WERI-Rb-1 (cell line): ENCODE measurements around the gene SPTBN2.

Source experiments
- DNase-seq: peaks from one replicate; pipeline ENCODE4 v3.0.0-alpha.2; 2020
- H3K27ac ChIP-seq: fragments of 250-450 bp; sonication (Bioruptor Pico); 2 replicates; pipeline ENCODE4 v1.5.1; 2020; ENCODE audit warnings: mild to moderate bottlenecking, moderate library complexity
- H3K27me3 ChIP-seq: fragments of 250-450 bp; sonication (Bioruptor Pico); 2 replicates; pipeline ENCODE4 v1.5.1; 2021; ENCODE audit warnings: mild to moderate bottlenecking, low read depth, moderate library complexity; ENCODE audit not compliant: insufficient read depth, severe bottlenecking
- H3K36me3 ChIP-seq: fragments of 250-450 bp; sonication (Bioruptor Pico); 2 replicates; pipeline ENCODE4 v1.5.1; 2020; ENCODE audit warnings: mild to moderate bottlenecking, moderate library complexity
- H3K4me3 ChIP-seq: 2 replicates; pipeline ENCODE4 v1.5.1; 2011; ENCODE audit warnings: low read depth, mild to moderate bottlenecking, control low read depth, low read length
- H3K9me3 ChIP-seq: fragments of 250-450 bp; sonication (Bioruptor Pico); 2 replicates; pipeline ENCODE4 v1.5.1; 2021; ENCODE audit warnings: mild to moderate bottlenecking, moderate library complexity; ENCODE audit not compliant: severe bottlenecking
- CTCF ChIP-seq: IDR thresholded peaks from 2 replicates; pipeline ENCODE4 v1.5.1; 2011; ENCODE audit warnings: low read depth, mild to moderate bottlenecking, control low read depth, inconsistent platforms, low read length

SPTBN2 gene

GRCh38 chr11:66743271-66743968 lies 14.4 kb upstream of the SPTBN2 start:
- peak; percentile 29 for DNase-seq
- H3K4me3 ChIP-seq, result no peak overlapping the region; the same call in 1 of the 2 replicates
- H3K27ac ChIP-seq, result no peak overlapping the region
- H3K9me3 ChIP-seq, result no peaks in the 10 kb centered on the region
- no peaks in the 10 kb centered on the region for H3K27me3 ChIP-seq
- TF ChIP-seq CTCF, result no peak
- no peaks in the 10 kb centered on the region for H3K36me3 ChIP-seq

GRCh38 chr11:66741153-66741552 lies 12.1 kb upstream of the SPTBN2 start:
- H3K9me3 ChIP-seq, result no peaks in the 10 kb centered on the region
- H3K27ac ChIP-seq, result no peak overlapping the region
- H3K27me3 ChIP-seq, result no peaks in the 10 kb centered on the region
- H3K36me3 ChIP-seq, result no peaks in the 10 kb centered on the region
- H3K4me3 ChIP-seq, result no peak overlapping the region
- no peak for TF ChIP-seq CTCF
- DNase-seq, result no peak

GRCh38 chr11:66739983-66740382 lies 11.0 kb upstream of the SPTBN2 start:
- no peaks in the 10 kb centered on the region for H3K36me3 ChIP-seq
- no peak for DNase-seq
- H3K9me3 ChIP-seq, result no peaks in the 10 kb centered on the region
- H3K27me3 ChIP-seq, result no peaks in the 10 kb centered on the region
- H3K4me3 ChIP-seq, result no peak overlapping the region
- H3K27ac ChIP-seq, result no peak overlapping the region
- no peak for TF ChIP-seq CTCF

GRCh38 chr11:66734215-66734614 lies 5.2 kb upstream of the SPTBN2 start:
- TF ChIP-seq CTCF, result no peak
- no peaks in the 10 kb centered on the region for H3K36me3 ChIP-seq
- no peak for DNase-seq
- H3K9me3 ChIP-seq, result no peaks in the 10 kb centered on the region
- no peaks in the 10 kb centered on the region for H3K27me3 ChIP-seq
- no peak overlapping the region for H3K27ac ChIP-seq
- H3K4me3 ChIP-seq, result no peak overlapping the region

GRCh38 chr11:66729447-66729846 lies 431 bp upstream of the SPTBN2 start:
- no peak overlapping the region; the same call in 1 of the 2 replicates for H3K4me3 ChIP-seq
- TF ChIP-seq CTCF, result no peak
- H3K27me3 ChIP-seq, result no peaks in the 10 kb centered on the region
- peaks cover 8% of the 10 kb centered on the region for H3K36me3 ChIP-seq
- DNase-seq, result no peak
- H3K27ac ChIP-seq, result no peak overlapping the region
- no peaks in the 10 kb centered on the region for H3K9me3 ChIP-seq

GRCh38 chr11:66728038-66728692 lies 851 bp downstream of the SPTBN2 start:
- TF ChIP-seq CTCF, result no peak
- no peaks in the 10 kb centered on the region for H3K9me3 ChIP-seq
- no peaks in the 10 kb centered on the region for H3K27me3 ChIP-seq
- peak; percentile 60 for DNase-seq
- H3K27ac ChIP-seq, result peak overlapping the region; percentile 87
- H3K36me3 ChIP-seq, result peaks cover 8% of the 10 kb centered on the region
- peak overlapping the region; percentile 77 for H3K4me3 ChIP-seq
